Measurements from ENCODE around the gene TBC1D13.
"Not testable (repeated sequence)": the region's sequence is repeated elsewhere in the genome, so short reads cannot be mapped to it uniquely, and the experiment has no call there.

TBC1D13 gene

DNA sequence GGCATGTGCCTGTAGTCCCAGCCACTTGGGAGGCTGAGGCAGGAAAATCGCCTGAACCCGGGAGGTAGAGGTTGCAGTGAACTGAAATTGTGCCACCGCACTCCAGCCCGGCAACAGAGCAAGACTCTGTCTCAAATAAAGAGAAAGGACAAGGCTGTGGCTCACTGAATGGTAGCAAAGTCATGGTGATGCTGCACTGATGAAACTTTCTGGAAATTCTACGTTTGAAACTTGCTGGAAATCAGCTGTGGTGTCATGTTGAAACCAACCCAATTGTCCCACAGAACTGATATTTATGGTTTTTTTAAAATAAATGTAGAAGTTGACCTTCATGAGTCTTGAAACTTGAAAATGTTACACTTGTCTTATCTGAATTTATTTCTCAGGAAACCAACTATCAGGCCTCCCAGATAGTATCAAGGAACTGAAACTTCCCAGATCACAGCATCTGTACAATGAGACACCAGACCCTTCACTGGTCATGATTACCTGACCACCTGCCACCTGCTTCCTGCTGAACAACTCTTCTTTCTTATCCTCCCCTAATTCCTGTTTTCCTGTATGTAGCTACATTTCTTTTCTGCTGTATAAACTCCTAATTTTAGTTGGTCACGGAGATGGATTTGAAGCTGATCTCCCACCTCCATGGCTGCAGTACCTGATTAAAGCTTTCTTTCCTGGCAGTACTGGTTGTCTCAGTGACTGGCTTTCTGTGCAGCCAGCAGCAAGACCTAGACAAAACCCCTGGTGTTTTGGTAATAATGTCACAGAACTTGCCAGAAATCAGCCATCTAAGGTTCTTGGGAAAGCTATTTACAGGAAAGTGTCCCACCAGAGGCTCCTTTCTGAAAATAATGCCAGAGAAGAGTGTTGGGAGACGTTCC is 5.6 kb upstream of the TBC1D13 start:
- no peak overlapping the region for H3K27ac ChIP-seq
- DNase-seq (ENCODE audit: low read depth, low spot score), result no peak

DNA sequence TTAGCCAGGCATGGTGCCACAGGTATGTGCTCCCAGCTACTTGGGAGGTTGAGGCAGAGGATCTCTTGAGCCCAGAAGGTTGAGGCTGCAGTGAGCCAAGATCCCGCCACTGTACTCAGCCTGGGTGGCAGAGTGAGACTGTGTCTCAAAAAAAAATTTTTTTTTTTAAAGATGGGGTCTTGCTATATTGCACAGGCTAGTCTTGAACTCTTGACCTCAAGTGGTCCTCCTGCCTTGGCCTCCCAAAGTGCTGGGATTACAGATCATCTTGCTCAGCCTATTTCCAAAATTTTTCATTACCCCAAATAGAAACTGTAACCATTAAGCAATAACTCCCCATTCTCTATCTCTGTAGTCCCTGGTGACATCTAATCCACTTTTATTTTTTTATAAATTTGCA is 4.4 kb upstream of the TBC1D13 start:
- no peak for DNase-seq (ENCODE audit: low read depth, low spot score)

DNA sequence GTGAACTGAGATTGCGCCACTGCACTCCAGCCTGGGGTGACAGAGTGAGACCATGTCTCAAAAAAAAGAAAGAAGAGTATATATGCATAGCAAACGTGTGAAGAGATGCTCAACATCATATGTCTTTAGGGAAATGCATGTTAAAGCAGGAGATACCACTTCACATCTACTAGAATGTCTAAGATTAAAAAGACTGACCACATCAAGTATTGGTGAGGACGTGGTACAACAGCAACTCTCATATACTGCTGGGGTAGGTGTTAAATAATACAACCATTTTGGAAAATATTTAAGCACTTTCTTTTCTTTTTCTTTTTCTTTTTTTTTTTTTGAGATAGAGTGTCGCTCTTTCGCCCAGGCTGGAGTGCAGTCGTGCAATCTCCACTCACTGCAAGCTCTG is 1.6 kb upstream of the TBC1D13 start:
- no peak overlapping the region for H3K27ac ChIP-seq
- no peak for DNase-seq (ENCODE audit: low read depth, low spot score)

More for the DNA sequence above, 4.4 kb upstream of the TBC1D13 start:
- no peak overlapping the region for H3K27ac ChIP-seq

DNA sequence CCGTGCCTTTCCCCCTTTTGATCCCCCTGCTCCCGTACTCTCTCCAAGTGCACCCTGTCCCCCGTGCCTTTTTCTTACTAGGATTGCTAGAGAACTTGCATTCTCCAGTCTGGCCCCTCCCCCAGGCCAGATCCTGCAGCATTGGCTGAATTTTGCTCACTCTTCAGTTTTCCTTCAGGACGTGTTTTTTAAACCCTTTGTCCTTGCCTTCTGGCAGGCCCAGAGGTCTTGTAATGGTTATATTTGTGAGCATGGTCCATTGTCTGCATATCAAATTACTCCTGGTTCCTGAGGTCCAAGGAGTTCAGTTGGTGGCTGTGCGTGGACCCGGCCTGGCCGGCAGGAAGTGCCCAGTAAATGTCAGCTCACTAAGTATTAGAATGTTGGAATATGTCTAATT is 606 bp downstream of the TBC1D13 start:
- H3K27ac ChIP-seq, result peak overlapping the region; percentile 56
- no peak for DNase-seq (ENCODE audit: low read depth, low spot score)

- no peak overlapping the region for H3K27ac ChIP-seq
- DNase-seq (ENCODE audit: low read depth, low spot score), result no peak
Measured at GRCh38 chr9:128788445-128788844, 1.4 kb downstream of the TBC1D13 start.

DNA sequence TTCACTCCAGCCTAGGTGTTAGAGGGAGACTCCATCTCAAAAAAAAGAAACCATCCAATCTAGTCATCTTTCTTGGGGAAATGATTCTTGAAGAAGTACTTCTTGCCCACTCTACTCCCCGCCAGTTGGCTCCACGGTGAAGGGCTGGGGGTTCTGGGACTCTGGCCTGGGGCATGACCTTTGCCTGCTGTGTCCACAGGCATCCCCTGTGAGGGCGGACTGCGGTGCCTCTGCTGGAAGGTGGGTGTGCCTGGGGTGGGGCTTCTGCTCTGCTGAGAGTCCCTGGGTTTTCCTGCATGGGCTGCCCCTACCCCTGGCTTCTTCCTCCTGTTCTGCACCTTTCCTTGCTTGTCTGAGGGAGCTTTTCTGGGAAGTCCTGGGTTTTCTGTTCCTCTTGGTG is 3.5 kb downstream of the TBC1D13 start:
- H3K27ac ChIP-seq, result no peak overlapping the region
- no peak for DNase-seq (ENCODE audit: low read depth, low spot score)

DNA sequence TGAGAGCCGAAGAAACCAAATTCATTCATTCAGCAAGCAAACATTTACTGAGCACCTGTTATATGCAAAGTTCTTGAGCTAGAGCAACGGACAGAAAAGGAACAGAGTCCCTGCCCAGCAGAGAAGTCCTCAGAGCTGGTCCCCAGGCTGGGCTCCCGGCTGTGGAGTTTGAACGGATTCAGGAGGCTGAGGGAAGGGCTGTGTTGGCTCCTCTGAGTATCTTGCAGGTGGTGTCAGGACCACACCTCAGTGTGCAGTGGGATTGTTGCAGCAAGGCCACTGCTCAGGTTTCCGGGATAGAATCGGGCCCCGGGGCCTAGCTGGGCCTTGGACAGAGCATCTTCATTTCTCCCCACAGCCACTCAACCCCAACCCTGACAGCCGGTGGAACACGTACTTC is 5.1 kb downstream of the TBC1D13 start:
- H3K27ac ChIP-seq, result no peak overlapping the region
- DNase-seq (ENCODE audit: low read depth, low spot score), result no peak

DNA sequence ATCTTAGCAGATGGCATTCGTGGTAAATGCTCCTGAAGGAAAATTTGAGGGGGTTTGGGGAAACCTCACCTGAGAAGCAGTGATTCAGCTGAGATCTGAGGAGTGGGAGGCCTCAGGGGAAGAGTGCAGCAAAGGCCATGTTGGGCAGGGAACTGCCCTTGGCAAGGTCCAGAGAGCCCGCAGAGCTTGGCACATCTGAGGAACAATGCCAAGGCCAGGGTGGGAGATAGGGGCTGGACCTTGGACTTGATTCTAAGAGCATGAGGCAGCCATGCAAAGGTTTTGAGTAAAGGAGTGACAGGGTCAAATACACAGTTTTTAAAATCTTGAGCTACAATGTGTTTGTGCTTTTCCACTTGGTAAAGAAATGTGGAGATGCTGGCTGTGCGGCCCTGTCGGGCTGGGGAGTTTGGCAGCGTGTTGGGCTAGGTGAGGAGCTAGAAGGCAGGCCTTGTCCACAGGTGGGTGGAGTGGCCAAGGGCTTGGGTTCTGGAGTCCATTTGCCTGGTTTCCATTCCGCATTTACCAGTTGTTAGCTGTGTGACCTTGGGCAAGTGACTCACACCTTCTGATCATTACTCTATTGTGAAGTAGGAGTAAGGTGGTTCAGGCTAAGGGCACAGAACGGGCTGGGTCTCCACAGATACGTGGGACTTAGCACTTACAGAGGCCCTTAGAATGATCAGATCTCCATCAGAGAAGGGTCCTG is 6.1 kb downstream of the TBC1D13 start:
- no peak for DNase-seq (ENCODE audit: low read depth, low spot score)
- no peak overlapping the region for H3K27ac ChIP-seq

DNA sequence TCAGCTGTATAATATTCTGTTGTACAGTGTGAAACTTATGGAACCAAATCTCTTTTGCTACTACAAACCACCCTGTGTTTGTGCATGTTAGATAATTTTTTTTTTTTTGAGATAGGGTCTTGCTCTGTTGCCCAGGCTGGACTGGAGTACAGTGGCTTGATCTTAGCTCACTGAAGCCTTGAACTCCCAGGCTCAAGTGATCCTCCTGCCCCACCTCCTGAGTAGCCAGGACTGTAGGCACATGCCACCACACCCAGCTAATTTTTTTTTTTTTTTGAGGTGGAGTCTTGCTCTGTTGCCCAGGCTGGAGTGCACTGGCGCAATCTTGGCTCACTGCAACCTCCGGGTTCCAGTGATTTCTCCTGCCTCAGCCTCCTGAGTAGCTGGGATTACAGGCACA is 7.9 kb downstream of the TBC1D13 start:
- DNase-seq (ENCODE audit: low read depth, low spot score); H3K27ac ChIP-seq: not testable (repeated sequence)

DNA sequence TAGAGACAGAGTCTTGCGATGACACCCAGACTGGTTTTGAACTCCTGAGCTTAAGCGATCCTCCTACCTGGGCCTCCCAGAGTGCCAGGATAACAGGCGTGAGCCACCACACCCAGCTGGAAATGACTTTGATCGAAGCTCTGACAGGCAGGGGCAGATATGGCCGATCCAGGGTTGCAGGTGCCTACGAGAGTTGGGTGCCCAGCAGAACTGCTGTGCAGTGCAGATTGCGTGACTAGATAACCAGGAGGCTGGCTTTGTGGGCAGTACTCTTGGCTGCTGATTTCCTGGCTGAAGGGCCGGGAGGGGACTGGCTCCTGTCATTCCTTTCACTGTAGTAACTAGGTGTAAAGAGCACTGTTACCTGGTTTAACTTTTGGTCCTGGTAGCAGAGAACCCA is 11.8 kb downstream of the TBC1D13 start:
- no peak for DNase-seq (ENCODE audit: low read depth, low spot score)
- H3K27ac ChIP-seq, result no peak overlapping the region

- H3K27ac ChIP-seq, result no peak overlapping the region
- DNase-seq (ENCODE audit: low read depth, low spot score), result no peak
Measured at GRCh38 chr9:128800061-128800460, 13.0 kb downstream of the TBC1D13 start.

DNA sequence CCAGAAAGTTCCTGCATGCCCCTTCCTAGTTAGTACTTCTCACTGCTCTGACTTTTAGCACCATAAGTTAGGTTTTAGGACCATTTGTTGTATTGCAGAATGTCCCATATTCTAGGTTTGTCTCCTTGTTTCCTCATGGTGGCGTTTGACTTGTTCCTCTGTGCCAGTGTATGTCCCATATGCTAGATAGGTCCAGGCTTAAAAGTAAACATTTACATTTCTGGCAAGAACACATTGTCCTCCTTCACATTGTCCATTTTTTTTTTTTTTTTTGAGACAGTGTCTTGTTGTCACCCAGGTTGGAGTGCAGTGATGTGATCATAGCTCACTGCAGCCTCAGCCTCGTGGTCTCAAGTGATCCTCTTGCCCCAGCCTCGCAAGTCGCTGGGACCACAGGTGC is 15.4 kb downstream of the TBC1D13 start:
- no peak overlapping the region for H3K27ac ChIP-seq
- no peak for DNase-seq (ENCODE audit: low read depth, low spot score)

DNA sequence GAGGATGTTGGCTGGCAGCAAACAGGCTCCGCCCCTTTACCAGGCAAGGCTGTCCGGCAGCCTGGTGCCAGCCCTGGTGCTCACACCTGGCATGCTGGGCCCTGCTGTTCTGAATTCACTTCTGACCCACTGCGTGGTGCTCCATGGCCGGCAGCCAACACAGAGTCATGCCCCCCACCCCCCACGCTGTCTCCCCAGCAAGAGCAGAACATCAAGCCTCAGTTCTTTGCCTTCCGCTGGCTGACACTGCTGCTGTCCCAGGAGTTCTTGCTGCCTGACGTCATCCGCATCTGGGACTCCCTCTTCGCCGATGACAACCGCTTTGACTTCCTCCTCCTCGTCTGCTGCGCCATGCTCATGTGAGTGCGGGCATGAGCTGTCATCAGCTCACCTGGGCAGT is 18.6 kb downstream of the TBC1D13 start:
- H3K27ac ChIP-seq, result no peak overlapping the region
- no peak for DNase-seq (ENCODE audit: low read depth, low spot score)

- DNase-seq (ENCODE audit: low read depth, low spot score), result no peak
Measured at GRCh38 chr9:128807827-128808226, 20.8 kb downstream of the TBC1D13 start.

DNA sequence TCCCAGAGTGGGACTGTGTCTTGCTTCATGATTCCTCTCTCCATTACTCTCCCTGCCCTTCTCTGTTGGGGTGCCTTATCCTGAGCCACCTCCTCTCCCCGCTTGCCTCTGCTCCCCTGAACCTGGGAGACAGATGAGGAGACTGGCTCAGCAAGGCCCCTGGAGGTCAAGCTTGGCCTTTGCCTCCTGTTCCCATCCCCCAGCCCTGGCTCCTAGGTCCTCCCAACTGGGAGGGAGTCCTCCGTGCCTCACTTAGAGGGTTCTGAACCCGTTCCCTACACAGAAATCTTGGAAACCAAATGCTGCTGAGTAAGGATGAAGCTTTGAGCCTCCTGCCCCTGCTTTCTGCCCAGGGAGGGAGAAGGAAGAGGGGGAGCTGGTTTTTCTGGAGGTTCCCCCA is 21.5 kb downstream of the TBC1D13 start:
- no peak for DNase-seq (ENCODE audit: low read depth, low spot score)
- no peak overlapping the region for H3K27ac ChIP-seq

More at GRCh38 chr9:128807827-128808226, 20.8 kb downstream of the TBC1D13 start:
- H3K27ac ChIP-seq, result no peak overlapping the region

GRCh38 chr9:128809036-128809599 is 22.1 kb downstream of the TBC1D13 start:
- H3K27ac ChIP-seq, result no peak overlapping the region
- DNase-seq (ENCODE audit: low read depth, low spot score), result no peak

DNA sequence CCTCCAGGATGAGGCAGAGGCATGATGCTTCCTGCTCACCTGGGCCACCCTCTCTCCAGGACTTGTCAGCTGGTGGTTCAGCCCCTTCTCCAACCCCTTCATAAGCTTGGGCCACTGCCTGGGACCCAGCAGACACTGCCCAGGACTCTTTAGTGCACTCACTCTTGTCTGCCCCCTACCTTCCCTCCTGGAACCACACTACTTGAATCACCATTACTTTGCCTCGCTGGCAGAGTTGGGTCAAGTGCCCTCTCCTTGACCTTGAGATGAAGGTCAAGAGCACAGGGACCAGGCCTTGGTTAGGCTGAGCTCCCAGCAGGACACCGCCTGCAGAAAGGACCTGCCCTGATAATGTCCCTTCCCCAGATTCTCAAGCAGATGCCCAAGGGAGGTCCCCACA is 22.8 kb downstream of the TBC1D13 start:
- no peak for DNase-seq (ENCODE audit: low read depth, low spot score)
- H3K27ac ChIP-seq, result no peak overlapping the region

- no peak for DNase-seq (ENCODE audit: low read depth, low spot score)
- H3K27ac ChIP-seq, result no peak overlapping the region
Measured at GRCh38 chr9:128810873-128811272, 23.8 kb downstream of the TBC1D13 start.

GRCh38 chr9:128818099-128818838 is 31.2 kb downstream of the TBC1D13 start, which contains the start of gene ENDOG:
TSS of gene ENDOG (plus strand) at chr9:128818500. CDS start at chr9:128818685, 185 bp downstream.
- H3K27ac ChIP-seq, result peak within 1 kb of the TSS; percentile 57
- DNase-seq (ENCODE audit: low read depth, low spot score), result peak; percentile 65

Data from epithelial cell of prostate (primary cell).